ENCODE data around the gene MLC1.

MLC1 gene

DNA sequence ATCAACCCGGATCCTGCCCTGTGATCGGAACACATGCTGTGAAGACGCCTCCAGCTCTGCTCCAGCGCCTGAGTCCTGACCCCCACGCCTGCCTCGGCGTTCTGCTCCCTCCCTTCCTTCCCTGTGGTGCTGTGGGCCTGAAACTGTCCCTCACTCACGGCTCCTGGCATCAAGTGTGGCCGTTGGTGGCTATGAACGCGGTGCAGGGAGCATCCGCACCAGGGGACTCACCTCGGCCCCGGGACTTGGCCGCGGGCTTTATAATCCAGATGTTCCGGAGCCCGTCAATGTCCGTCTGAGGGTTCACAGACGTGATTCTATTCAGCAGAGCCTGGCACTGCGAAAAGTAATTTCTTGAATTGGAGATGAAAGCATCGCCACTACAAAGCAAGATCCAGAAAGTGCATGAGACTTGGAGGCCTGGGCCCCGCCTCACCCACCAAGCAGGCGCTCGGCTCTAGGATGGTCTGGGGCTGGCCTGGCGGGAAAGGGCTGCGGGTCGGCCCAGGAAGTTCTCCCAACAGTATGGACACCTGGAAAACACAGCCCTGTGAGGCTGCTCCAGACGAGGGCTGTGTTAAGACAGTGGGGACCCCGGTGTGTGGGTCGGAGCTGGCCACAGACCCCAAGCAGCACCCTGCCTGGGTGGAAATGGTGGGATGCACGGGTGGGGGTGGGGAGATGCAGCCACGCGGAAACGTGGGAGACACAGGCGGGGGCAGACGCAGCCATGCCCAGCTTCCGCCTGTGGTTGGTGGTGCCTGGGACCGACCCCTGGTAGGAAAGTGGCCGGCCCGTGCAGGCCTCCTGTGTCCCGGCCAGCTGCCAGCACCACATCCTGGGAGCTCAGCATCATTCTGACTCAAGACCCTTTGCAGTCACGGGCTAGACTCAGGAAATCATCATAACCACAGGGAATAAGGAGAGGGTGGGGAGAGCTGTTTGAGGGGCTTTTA lies 50.8 kb downstream of the MLC1 start:
- H3K36me3 ChIP-seq (ENCODE audit: control insufficient read depth in 2 of 2, insufficient read depth in 1 of 2, low read length in 2 of 2): no peaks in the 10 kb centered on the region
- ChIA-PET POLR2A (interaction anchor here (0.6 kb wide), 1 partner anchor 699 kb away, joined by 4 read pairs; no protein-coding TSS in a partner anchor), CTCF (interaction anchor here (0.6 to 2.4 kb wide), 2 partner anchors 104 to 335 kb away, joined by 4 to 8 read pairs; no protein-coding TSS in a partner anchor)
- no peaks in the 10 kb centered on the region for H3K4me1 ChIP-seq (ENCODE audit: control insufficient read depth, insufficient read depth, low read length)
- no peaks in the 10 kb centered on the region for H3K9me3 ChIP-seq (ENCODE audit: control insufficient read depth, insufficient read depth, low read depth, low read length)
- TF ChIP-seq ZNF302 (tag by site-specific recombination; IDR thresholded peaks at IDR 0.05; ENCODE audit: low read depth) (no peak), ZNF174 (tag by site-specific recombination; IDR thresholded peaks at IDR 0.05) (no peak), ZNF404 (tag by site-specific recombination; IDR thresholded peaks at IDR 0.05) (no peak), ZBTB7A (tag by site-specific recombination; IDR thresholded peaks at IDR 0.05; ENCODE audit: low read depth) (no peak), EGR2 (tag by site-specific recombination; IDR thresholded peaks at IDR 0.05; ENCODE audit: low read depth) (peak; percentile 24; the same call in 1 of the 2 replicates), HOXC10 (CRISPR knock-in tag; IDR thresholded peaks at IDR 0.05) (no peak)
- TF ChIP-seq, protein P1, sequence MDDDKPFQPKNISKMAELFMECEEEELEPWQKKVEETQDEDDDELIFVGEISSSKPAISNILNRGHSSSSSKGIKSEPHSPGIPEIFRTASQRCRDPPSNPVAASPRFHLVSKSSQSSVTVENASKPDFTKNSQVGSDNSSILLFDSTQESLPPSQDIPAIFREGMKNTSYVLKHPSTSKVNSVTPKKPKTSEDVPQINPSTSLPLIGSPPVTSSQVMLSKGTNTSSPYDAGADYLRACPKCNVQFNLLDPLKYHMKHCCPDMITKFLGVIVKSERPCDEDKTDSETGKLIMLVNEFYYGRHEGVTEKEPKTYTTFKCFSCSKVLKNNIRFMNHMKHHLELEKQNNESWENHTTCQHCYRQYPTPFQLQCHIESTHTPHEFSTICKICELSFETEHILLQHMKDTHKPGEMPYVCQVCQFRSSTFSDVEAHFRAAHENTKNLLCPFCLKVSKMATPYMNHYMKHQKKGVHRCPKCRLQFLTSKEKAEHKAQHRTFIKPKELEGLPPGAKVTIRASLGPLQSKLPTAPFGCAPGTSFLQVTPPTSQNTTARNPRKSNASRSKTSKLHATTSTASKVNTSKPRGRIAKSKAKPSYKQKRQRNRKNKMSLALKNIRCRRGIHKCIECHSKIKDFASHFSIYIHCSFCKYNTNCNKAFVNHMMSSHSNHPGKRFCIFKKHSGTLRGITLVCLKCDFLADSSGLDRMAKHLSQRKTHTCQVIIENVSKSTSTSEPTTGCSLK (tag by site-specific recombination; IDR thresholded peaks at IDR 0.05): no peak
- no peak overlapping the region for H3K4me3 ChIP-seq (ENCODE audit: low read depth, low read length)
- H3K27ac ChIP-seq (ENCODE audit: extremely low read depth, low read depth, low read length): no peak overlapping the region

DNA sequence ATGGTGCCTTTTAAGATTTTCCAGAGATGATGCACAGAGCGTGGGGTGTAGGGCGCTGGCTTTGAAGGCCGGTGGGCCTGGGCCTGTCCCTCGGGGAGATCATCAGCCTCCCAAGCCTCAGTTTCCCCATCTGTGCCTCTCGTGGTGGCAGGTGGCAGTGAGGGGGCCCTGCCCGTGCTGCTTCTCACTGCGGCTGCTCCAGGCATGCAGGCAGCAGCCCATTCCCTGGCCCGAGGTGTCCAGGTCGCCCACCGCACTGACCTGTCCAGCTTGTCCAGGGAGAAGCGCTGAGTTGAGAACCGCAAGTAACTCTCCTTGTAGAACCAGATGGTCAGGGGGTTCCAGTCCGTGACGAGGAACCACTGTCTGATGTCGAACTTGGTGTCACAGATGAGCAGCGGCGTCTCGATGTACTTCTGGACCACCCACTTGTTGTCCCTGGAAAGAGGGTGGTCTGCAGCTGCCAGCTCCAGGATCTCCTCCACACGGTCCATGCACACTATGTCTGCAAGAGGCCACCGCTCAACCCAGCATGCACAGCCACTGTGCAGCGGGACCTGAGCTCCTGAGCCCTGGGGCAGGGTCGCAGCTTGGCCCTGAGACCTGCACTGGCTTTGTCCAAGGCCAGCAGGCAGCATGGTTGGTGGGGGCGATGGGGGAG lies 52.2 kb downstream of the MLC1 start:
- TF ChIP-seq ZNF311 (tag by site-specific recombination; IDR thresholded peaks at IDR 0.05; ENCODE audit: borderline replicate concordance): no peak
- no peak for TF ChIP-seq ZNF830 (tag by site-specific recombination; IDR thresholded peaks at IDR 0.05; ENCODE audit: low read depth)
- no peak for TF ChIP-seq ZNF473 (tag by site-specific recombination; IDR thresholded peaks at IDR 0.05)
- TF ChIP-seq ZNF114 (tag by site-specific recombination; IDR thresholded peaks at IDR 0.05): no peak
- TF ChIP-seq, protein P2, sequence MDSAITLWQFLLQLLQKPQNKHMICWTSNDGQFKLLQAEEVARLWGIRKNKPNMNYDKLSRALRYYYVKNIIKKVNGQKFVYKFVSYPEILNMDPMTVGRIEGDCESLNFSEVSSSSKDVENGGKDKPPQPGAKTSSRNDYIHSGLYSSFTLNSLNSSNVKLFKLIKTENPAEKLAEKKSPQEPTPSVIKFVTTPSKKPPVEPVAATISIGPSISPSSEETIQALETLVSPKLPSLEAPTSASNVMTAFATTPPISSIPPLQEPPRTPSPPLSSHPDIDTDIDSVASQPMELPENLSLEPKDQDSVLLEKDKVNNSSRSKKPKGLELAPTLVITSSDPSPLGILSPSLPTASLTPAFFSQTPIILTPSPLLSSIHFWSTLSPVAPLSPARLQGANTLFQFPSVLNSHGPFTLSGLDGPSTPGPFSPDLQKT (IDR thresholded peaks at IDR 0.05; ENCODE audit: borderline replicate concordance, low read depth, low read length): no peak
- ChIA-PET CTCF (interaction anchor here (0.6 to 2.4 kb wide), 3 partner anchors 51 to 176 kb away, joined by 4 to 8 read pairs (median 5); no protein-coding TSS in a partner anchor), POLR2A (no interaction called here)
- H3K4me1 ChIP-seq (ENCODE audit: control insufficient read depth, insufficient read depth, low read length): no peaks in the 10 kb centered on the region
- H3K27ac ChIP-seq (ENCODE audit: extremely low read depth, low read depth, low read length): no peak overlapping the region
- H3K36me3 ChIP-seq (ENCODE audit: control insufficient read depth in 2 of 2, insufficient read depth in 1 of 2, low read length in 2 of 2): no peaks in the 10 kb centered on the region
- H3K9me3 ChIP-seq (ENCODE audit: control insufficient read depth, insufficient read depth, low read depth, low read length): no peaks in the 10 kb centered on the region
- no peak overlapping the region for H3K4me3 ChIP-seq (ENCODE audit: low read depth, low read length)

DNA sequence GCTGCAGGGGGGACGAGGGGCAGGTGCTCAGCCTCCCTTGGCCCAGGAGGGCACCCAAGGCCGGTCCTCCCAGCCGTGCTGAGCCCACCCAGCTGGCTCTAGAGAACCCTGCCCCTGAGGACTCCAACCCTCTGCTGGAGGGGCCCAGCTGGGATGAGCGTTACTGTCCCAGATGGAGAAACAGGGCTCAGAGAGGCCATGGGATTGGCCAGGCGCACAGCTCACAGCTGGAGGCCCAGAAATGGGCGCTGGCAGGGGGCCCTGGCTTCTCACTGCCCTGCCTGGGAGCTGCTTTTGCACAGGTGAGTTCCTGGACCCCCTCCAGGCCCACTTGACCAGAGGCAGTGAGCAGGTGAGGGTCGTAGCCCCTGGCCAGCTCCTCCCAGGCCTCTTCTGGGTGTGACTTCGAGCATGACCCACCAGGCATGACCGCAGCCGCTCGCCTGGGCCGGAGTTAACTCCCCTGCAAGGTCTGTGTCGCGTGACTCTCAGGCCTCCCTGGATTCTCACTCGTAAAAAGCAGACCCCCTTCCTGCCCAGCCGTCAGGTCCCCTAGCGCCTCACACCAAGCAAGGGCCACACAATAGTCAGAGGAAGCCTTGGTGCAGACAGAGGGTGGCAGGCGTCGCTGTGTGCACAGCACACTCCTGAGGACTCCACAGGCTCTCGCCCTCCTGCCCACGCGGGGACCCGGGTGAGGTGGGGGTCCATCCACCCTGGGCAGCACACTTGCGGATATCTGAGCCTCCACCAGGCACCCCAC lies 52.9 kb downstream of the MLC1 start:
- Histone ChIP-seq H3K9me3 (ENCODE audit: control insufficient read depth, insufficient read depth, low read depth, low read length) (no peaks in the 10 kb centered on the region), H3K36me3 (ENCODE audit: control insufficient read depth in 2 of 2, insufficient read depth in 1 of 2, low read length in 2 of 2) (no peaks in the 10 kb centered on the region), H3K27ac (ENCODE audit: extremely low read depth, low read depth, low read length) (no peak overlapping the region), H3K4me3 (ENCODE audit: low read depth, low read length) (no peak overlapping the region), H3K4me1 (ENCODE audit: control insufficient read depth, insufficient read depth, low read length) (no peaks in the 10 kb centered on the region)
- POLR2A ChIA-PET: no interaction called here
- CTCF ChIA-PET: interaction anchor here (0.5 to 3.6 kb wide), 7 partner anchors 9 to 264 kb away, joined by 3 to 67 read pairs (median 4); no protein-coding TSS in a partner anchor
- TF ChIP-seq, protein P3, sequence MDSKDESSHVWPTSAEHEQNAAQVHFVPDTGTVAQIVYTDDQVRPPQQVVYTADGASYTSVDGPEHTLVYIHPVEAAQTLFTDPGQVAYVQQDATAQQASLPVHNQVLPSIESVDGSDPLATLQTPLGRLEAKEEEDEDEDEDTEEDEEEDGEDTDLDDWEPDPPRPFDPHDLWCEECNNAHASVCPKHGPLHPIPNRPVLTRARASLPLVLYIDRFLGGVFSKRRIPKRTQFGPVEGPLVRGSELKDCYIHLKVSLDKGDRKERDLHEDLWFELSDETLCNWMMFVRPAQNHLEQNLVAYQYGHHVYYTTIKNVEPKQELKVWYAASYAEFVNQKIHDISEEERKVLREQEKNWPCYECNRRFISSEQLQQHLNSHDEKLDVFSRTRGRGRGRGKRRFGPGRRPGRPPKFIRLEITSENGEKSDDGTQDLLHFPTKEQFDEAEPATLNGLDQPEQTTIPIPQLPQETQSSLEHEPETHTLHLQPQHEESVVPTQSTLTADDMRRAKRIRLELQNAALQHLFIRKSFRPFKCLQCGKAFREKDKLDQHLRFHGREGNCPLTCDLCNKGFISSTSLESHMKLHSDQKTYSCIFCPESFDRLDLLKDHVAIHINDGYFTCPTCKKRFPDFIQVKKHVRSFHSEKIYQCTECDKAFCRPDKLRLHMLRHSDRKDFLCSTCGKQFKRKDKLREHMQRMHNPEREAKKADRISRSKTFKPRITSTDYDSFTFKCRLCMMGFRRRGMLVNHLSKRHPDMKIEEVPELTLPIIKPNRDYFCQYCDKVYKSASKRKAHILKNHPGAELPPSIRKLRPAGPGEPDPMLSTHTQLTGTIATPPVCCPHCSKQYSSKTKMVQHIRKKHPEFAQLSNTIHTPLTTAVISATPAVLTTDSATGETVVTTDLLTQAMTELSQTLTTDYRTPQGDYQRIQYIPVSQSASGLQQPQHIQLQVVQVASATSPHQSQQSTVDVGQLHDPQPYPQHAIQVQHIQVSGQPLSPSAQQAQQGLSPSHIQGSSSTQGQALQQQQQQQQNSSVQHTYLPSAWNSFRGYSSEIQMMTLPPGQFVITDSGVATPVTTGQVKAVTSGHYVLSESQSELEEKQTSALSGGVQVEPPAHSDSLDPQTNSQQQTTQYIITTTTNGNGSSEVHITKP (tag by site-specific recombination; IDR thresholded peaks at IDR 0.05): no peak
- no peak for TF ChIP-seq ZNF792 (tag by site-specific recombination; IDR thresholded peaks at IDR 0.05)
- no peak for TF ChIP-seq YY1 (tag by site-specific recombination; IDR thresholded peaks at IDR 0.05)
- no peak for TF ChIP-seq ZNF670 (tag by site-specific recombination; IDR thresholded peaks at IDR 0.05; ENCODE audit: low read depth)
- TF ChIP-seq, protein P4, sequence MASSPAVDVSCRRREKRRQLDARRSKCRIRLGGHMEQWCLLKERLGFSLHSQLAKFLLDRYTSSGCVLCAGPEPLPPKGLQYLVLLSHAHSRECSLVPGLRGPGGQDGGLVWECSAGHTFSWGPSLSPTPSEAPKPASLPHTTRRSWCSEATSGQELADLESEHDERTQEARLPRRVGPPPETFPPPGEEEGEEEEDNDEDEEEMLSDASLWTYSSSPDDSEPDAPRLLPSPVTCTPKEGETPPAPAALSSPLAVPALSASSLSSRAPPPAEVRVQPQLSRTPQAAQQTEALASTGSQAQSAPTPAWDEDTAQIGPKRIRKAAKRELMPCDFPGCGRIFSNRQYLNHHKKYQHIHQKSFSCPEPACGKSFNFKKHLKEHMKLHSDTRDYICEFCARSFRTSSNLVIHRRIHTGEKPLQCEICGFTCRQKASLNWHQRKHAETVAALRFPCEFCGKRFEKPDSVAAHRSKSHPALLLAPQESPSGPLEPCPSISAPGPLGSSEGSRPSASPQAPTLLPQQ (tag by site-specific recombination; IDR thresholded peaks at IDR 0.05): no peak
- no peak for TF ChIP-seq ZNF223 (tag by site-specific recombination; IDR thresholded peaks at IDR 0.05)
- no peak for TF ChIP-seq ZNF341 (tag by site-specific recombination; IDR thresholded peaks at IDR 0.05; ENCODE audit: low read depth)

All from HEK293 (cell line).